ENCODE data around the gene GADD45G.

The GADD45G gene

GRCh38 chr9:89619424-89620138, 14.8 kb downstream of the GADD45G start:
- no peaks in the 10 kb centered on the region for H3K36me3 ChIP-seq (ENCODE audit: insufficient read depth)
- H4K20me1 ChIP-seq (ENCODE audit: insufficient read depth) = no peaks in the 10 kb centered on the region
- H3K4me3 ChIP-seq (IDR thresholded peaks at IDR 0.05; ENCODE audit: insufficient read depth, low read depth, low read length) = no peak overlapping the region
- peaks cover 3% of the 10 kb centered on the region for H3K4me1 ChIP-seq (ENCODE audit: low read depth, poor library complexity, severe bottlenecking)
- H3K27me3 ChIP-seq (ENCODE audit: insufficient read depth, low read depth) = peaks cover 5% of the 10 kb centered on the region; the same call in 1 of the 2 replicates
- H3K9ac ChIP-seq = no peak overlapping the region
- no peak overlapping the region for H3K4me2 ChIP-seq
- no peaks in the 10 kb centered on the region for H3K79me2 ChIP-seq (ENCODE audit: insufficient read depth, low read depth)
- no peak overlapping the region for H3K27ac ChIP-seq
- no peak overlapping the region for H2AFZ ChIP-seq (ENCODE audit: low read depth)
- TF ChIP-seq CTCF (conservative IDR thresholded peaks at IDR 0.05; ENCODE audit: low read depth, low read length) = no peak

- H3K4me2 ChIP-seq = no peak overlapping the region
- H3K27ac ChIP-seq = no peak overlapping the region
- no peaks in the 10 kb centered on the region for H3K79me2 ChIP-seq (ENCODE audit: insufficient read depth, low read depth)
- TF ChIP-seq CTCF (conservative IDR thresholded peaks at IDR 0.05; ENCODE audit: low read depth, low read length) = no peak
- H3K27me3 ChIP-seq (ENCODE audit: insufficient read depth, low read depth) = peaks cover 1% of the 10 kb centered on the region; the same call in 1 of the 2 replicates
- no peaks in the 10 kb centered on the region for H4K20me1 ChIP-seq (ENCODE audit: insufficient read depth)
- H3K4me3 ChIP-seq (IDR thresholded peaks at IDR 0.05; ENCODE audit: insufficient read depth, low read depth, low read length) = no peak overlapping the region
- H3K9ac ChIP-seq = no peak overlapping the region
- no peaks in the 10 kb centered on the region for H3K36me3 ChIP-seq (ENCODE audit: insufficient read depth)
- no peaks in the 10 kb centered on the region for H3K4me1 ChIP-seq (ENCODE audit: low read depth, poor library complexity, severe bottlenecking)
- no peak overlapping the region for H2AFZ ChIP-seq (ENCODE audit: low read depth)
These were observed 16.2 kb downstream of the GADD45G start for GRCh38 chr9:89621031-89621430.

- no peaks in the 10 kb centered on the region for H3K79me2 ChIP-seq (ENCODE audit: insufficient read depth, low read depth)
- no peak for TF ChIP-seq CTCF (conservative IDR thresholded peaks at IDR 0.05; ENCODE audit: low read depth, low read length)
- no peaks in the 10 kb centered on the region for H3K36me3 ChIP-seq (ENCODE audit: insufficient read depth)
- H4K20me1 ChIP-seq (ENCODE audit: insufficient read depth) = no peaks in the 10 kb centered on the region
- no peaks in the 10 kb centered on the region for H3K4me1 ChIP-seq (ENCODE audit: low read depth, poor library complexity, severe bottlenecking)
- H3K27ac ChIP-seq = no peak overlapping the region
- no peak overlapping the region for H2AFZ ChIP-seq (ENCODE audit: low read depth)
- H3K9ac ChIP-seq = no peak overlapping the region
- no peak overlapping the region for H3K4me2 ChIP-seq
- no peaks in the 10 kb centered on the region for H3K27me3 ChIP-seq (ENCODE audit: insufficient read depth, low read depth)
- H3K4me3 ChIP-seq (IDR thresholded peaks at IDR 0.05; ENCODE audit: insufficient read depth, low read depth, low read length) = no peak overlapping the region
These were observed 16.9 kb downstream of the GADD45G start for GRCh38 chr9:89621676-89622075.

GRCh38 chr9:89622933-89623861, 18.4 kb downstream of the GADD45G start:
- H4K20me1 ChIP-seq (ENCODE audit: insufficient read depth) = no peaks in the 10 kb centered on the region
- H3K27me3 ChIP-seq (ENCODE audit: insufficient read depth, low read depth) = no peaks in the 10 kb centered on the region

More at GRCh38 chr9:89622933-89623861, 18.4 kb downstream of the GADD45G start:
- H3K36me3 ChIP-seq (ENCODE audit: insufficient read depth) = no peaks in the 10 kb centered on the region
- H3K27ac ChIP-seq = no peak overlapping the region
- no peak overlapping the region for H3K4me3 ChIP-seq (IDR thresholded peaks at IDR 0.05; ENCODE audit: insufficient read depth, low read depth, low read length)
- H3K9ac ChIP-seq = no peak overlapping the region
- H2AFZ ChIP-seq (ENCODE audit: low read depth) = no peak overlapping the region
- no peak overlapping the region for H3K4me2 ChIP-seq
- no peaks in the 10 kb centered on the region for H3K4me1 ChIP-seq (ENCODE audit: low read depth, poor library complexity, severe bottlenecking)
- H3K79me2 ChIP-seq (ENCODE audit: insufficient read depth, low read depth) = no peaks in the 10 kb centered on the region
- no peak for TF ChIP-seq CTCF (conservative IDR thresholded peaks at IDR 0.05; ENCODE audit: low read depth, low read length)
